Endothelial cell of umbilical vein (primary cell): ENCODE measurements around the gene PARD3B. TPM values are rescaled to one million over a fixed set of nuclear protein-coding genes. Genes with fewer than 3 reads are reported as not detected.

Experiments
- BruUV-seq: library from RNA; stranded (reverse); fragments of 400-500 nt; replicated peaks from 2 replicates; lab custom pipeline; 2021; lab: Mats Ljungman, UMichigan
- CTCF ChIA-PET: fragments of 300-600, 350-600 bp; sonication (Branson Sonifier 250); formaldehyde crosslinking; loops from one replicate; lab custom pipeline; 2021; ENCODE audit warnings: antibody characterized with exemption, inconsistent platforms; lab: Charles Lee
- POLR2A ChIA-PET: fragments of 300-600, 350-600 bp; sonication (Branson Sonifier 250); formaldehyde crosslinking; loops from one replicate; lab custom pipeline; 2021; ENCODE audit warnings: antibody characterized with exemption, inconsistent platforms; lab: Charles Lee
- DNase-seq: peaks from one replicate; pipeline ENCODE4 v3.0.0-alpha.2; 2011; ENCODE audit warnings: low read depth, low spot score
- FAIRE-seq: peaks from 2 replicates; lab custom pipeline; 2011; peaks lifted over from hg19 to GRCh38; lab: Jason Lieb, UNC
- H2AFZ ChIP-seq: 2 replicates; pipeline ENCODE4 v1.6.0; 2012; ENCODE audit warnings: low read depth, low read length, control low read depth, inconsistent platforms
- H3K27ac ChIP-seq: 2 replicates; pipeline ENCODE4 v1.5.1; 2011; ENCODE audit warnings: low read depth, mild to moderate bottlenecking, control low read depth, low read length, moderate library complexity; ENCODE audit not compliant: insufficient read depth
- H3K27me3 ChIP-seq, 2 experiments: 2 replicates each; pipeline versions ENCODE4 v1.6.0 to v1.6.1; 2011; ENCODE audit warnings: low read length in 2 of 2, mixed read lengths in 1 of 2; ENCODE audit not compliant: control insufficient read depth in 2 of 2, insufficient read depth in 2 of 2
- H3K36me3 ChIP-seq, 2 experiments: 2 replicates in 1 of 2; 3 replicates in 1 of 2; pipeline ENCODE4 v1.5.1; 2011; ENCODE audit warnings: low read length in 2 of 2, mild to moderate bottlenecking in 1 of 2, moderate library complexity in 1 of 2; ENCODE audit not compliant: control insufficient read depth in 2 of 2, insufficient read depth in 2 of 2; ENCODE audit errors: extremely low read depth in 1 of 2
- H3K4me1 ChIP-seq: 3 replicates; pipeline ENCODE4 v1.5.1; 2011; ENCODE audit warnings: mild to moderate bottlenecking, low read length; ENCODE audit not compliant: control insufficient read depth, insufficient read depth; ENCODE audit errors: extremely low read depth
- H3K4me2 ChIP-seq: 2 replicates; pipeline ENCODE4 v1.6.1; 2011; ENCODE audit warnings: low read length, control low read depth, mixed read lengths; ENCODE audit not compliant: insufficient read depth
- H3K4me3 ChIP-seq, 3 experiments: fragments of 200-600 bp in 1 of 3; sonication (generic), shearing (Covaris generic) in 1 of 3; replicated peaks in 1 of 3; 2 replicates each; pipeline ENCODE4 v1.5.1; 2011 to 2016; ENCODE audit warnings: control low read depth in 3 of 3, low read length in 3 of 3, mild to moderate bottlenecking in 2 of 3, inconsistent platforms in 1 of 3, low read depth in 1 of 3, moderate library complexity in 1 of 3; ENCODE audit not compliant: insufficient read depth in 1 of 3
- H3K79me2 ChIP-seq: 2 replicates; pipeline ENCODE4 v1.6.0; 2012; ENCODE audit warnings: low read length, inconsistent platforms; ENCODE audit not compliant: control insufficient read depth, insufficient read depth
- H3K9ac ChIP-seq: replicated peaks from 2 replicates; pipeline ENCODE3; 2011; ENCODE audit warnings: low read length, control low read depth; ENCODE audit not compliant: insufficient read depth; ENCODE audit errors: extremely low read depth
- H3K9me1 ChIP-seq: replicated peaks from 3 replicates; pipeline ENCODE4 v1.6.0; 2011; ENCODE audit warnings: mild to moderate bottlenecking, low read length; ENCODE audit not compliant: control insufficient read depth, insufficient read depth; ENCODE audit errors: extremely low read depth
- H3K9me3 ChIP-seq: replicated peaks from 2 replicates; pipeline ENCODE4 v1.5.1; 2012; ENCODE audit warnings: low read length, inconsistent platforms; ENCODE audit not compliant: control insufficient read depth, insufficient read depth
- H4K20me1 ChIP-seq: replicated peaks from 2 replicates; pipeline ENCODE3; 2011; ENCODE audit warnings: mild to moderate bottlenecking, low read length; ENCODE audit not compliant: control insufficient read depth, insufficient read depth; ENCODE audit errors: extremely low read depth
- EZH2 ChIP-seq: IDR thresholded peaks from 2 replicates; pipeline ENCODE4 v1.6.1; 2012; ENCODE audit warnings: borderline replicate concordance, low read depth, mild to moderate bottlenecking, moderate library complexity, low read length, inconsistent platforms; ENCODE audit not compliant: severe bottlenecking
- FOS ChIP-seq: IDR thresholded peaks from 2 replicates; pipeline ENCODE4 v1.6.1; 2011; ENCODE audit warnings: mild to moderate bottlenecking, low read length, moderate library complexity, borderline replicate concordance; ENCODE audit not compliant: insufficient read depth
- GATA2 ChIP-seq: IDR thresholded peaks from 2 replicates; pipeline ENCODE4 v1.7.0; 2011; ENCODE audit warnings: low read depth, mild to moderate bottlenecking, moderate library complexity, mixed read lengths, low read length; ENCODE audit not compliant: insufficient read length, insufficient read depth
- JUN ChIP-seq: IDR thresholded peaks from 2 replicates; pipeline ENCODE4 v1.6.1; 2011; ENCODE audit warnings: borderline replicate concordance, low read depth; ENCODE audit not compliant: insufficient read length, insufficient read depth
- MYC ChIP-seq: IDR thresholded peaks from one replicate; pipeline ENCODE4 v1.6.1; 2011; ENCODE audit warnings: mild to moderate bottlenecking, low read depth, low read length
- POLR2A ChIP-seq: IDR thresholded peaks from 2 replicates; pipeline ENCODE4 v1.6.1; 2012; ENCODE audit warnings: low read depth, mild to moderate bottlenecking, control low read depth, low read length
- POLR2AphosphoS5 ChIP-seq: IDR thresholded peaks from 2 replicates; pipeline ENCODE4 v1.6.1; 2012; ENCODE audit warnings: low read depth, mild to moderate bottlenecking, control low read depth, low read length, moderate library complexity; ENCODE audit not compliant: insufficient read depth
- dilution Hi-C: fragments of 300-500 bp; cut with MboI; formaldehyde crosslinking; loops from one replicate; pipeline ENCODE4 v1.15.0; 2019; ENCODE audit warnings: low sequenced_read_pairs; ENCODE audit not compliant: extremely low pct_ligation_motif_present
- intact Hi-C: fragments of 100-400 bp; cut with micrococcal nuclease; formaldehyde crosslinking; loops from one replicate; pipeline ENCODE4 v1.10.0; 2022
- polyA plus RNA-seq, 4 experiments: library from polyadenylated mRNA; depleted of rRNA in 3 of 4; stranded (reverse) in 3 of 4; unstranded in 1 of 4; fragments of >200 nt; gene quantifications; 2 replicates each; pipeline versions ENCODE4 v1.2.1 to v1.2.3, GENCODE V29; 2011 to 2012; ENCODE audit warnings: missing spikeins in 1 of 4
- total RNA-seq: library from RNA; stranded (reverse); gene quantifications from 2 replicates; pipeline ENCODE4 v1.2.3, GENCODE V29; 2021
- TF ChIP-seq, protein P1 (sequence below): IDR thresholded peaks from 2 replicates; pipeline ENCODE4 v1.6.1; 2011; ENCODE audit not compliant: insufficient read depth, insufficient read length
- TF ChIP-seq, protein P2 (sequence below), 2 donors: IDR thresholded peaks; 1 replicate in 1 of 2; 2 replicates in 1 of 2; pipeline ENCODE4 v1.5.1; 2011; ENCODE audit warnings: low read length in 2 of 2, mild to moderate bottlenecking in 2 of 2, moderate library complexity in 2 of 2, control low read depth in 1 of 2, inconsistent platforms in 1 of 2, low read depth in 1 of 2; ENCODE audit not compliant: insufficient read depth in 1 of 2; ENCODE audit errors: extremely low read depth in 1 of 2

The PARD3B gene
- total and polyA plus RNA-seq, 2 donors (not counting 3 experiments of a cell fraction or from before 2014, with no cell fraction given): 2.2 to 30.9 TPM

DNA sequence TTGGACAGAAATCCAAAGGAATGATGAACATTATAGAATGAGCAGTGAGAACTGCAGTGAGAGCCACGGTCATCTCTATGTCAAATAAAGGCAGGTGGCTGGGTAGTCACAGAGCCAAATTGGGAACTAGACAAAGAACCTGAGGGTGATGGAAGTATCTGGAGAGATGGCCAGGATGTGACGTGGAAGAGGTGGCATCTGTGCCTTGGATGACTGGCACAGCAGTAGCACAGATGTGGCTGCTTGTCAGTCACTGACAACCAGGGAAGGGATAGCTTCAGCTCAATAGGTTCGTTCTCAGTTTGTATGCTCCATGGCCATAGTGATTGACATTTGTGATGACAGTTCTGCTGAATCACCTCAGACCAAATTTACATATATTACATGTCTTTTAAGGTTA lies 172.3 kb downstream of the PARD3B start:
- BruUV-seq: no TSS peak
- POLR2A ChIA-PET: no interaction called here
- Histone ChIP-seq H3K4me2 (no peak overlapping the region), H2AFZ (no peak overlapping the region), H3K79me2 (no peaks in the 10 kb centered on the region), H3K9me3 (no peaks in the 10 kb centered on the region), H3K9me1 (no peaks in the 10 kb centered on the region), H3K9ac (no peak overlapping the region), H3K4me3 (no peak overlapping the region), H3K27ac (no peak overlapping the region), H3K27me3 (no peaks in the 10 kb centered on the region), H3K4me1 (no peaks in the 10 kb centered on the region), H4K20me1 (no peaks in the 10 kb centered on the region), H3K36me3 (no peaks in the 10 kb centered on the region)
- no peak for FAIRE-seq
- no peak for DNase-seq
- TF ChIP-seq POLR2AphosphoS5: no peak
- TF ChIP-seq, protein P1, sequence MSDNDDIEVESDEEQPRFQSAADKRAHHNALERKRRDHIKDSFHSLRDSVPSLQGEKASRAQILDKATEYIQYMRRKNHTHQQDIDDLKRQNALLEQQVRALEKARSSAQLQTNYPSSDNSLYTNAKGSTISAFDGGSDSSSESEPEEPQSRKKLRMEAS: no peak
- TF ChIP-seq POLR2A: no peak
- TF ChIP-seq MYC: no peak
- TF ChIP-seq GATA2: no peak
- TF ChIP-seq JUN: no peak
- TF ChIP-seq, protein P2, sequence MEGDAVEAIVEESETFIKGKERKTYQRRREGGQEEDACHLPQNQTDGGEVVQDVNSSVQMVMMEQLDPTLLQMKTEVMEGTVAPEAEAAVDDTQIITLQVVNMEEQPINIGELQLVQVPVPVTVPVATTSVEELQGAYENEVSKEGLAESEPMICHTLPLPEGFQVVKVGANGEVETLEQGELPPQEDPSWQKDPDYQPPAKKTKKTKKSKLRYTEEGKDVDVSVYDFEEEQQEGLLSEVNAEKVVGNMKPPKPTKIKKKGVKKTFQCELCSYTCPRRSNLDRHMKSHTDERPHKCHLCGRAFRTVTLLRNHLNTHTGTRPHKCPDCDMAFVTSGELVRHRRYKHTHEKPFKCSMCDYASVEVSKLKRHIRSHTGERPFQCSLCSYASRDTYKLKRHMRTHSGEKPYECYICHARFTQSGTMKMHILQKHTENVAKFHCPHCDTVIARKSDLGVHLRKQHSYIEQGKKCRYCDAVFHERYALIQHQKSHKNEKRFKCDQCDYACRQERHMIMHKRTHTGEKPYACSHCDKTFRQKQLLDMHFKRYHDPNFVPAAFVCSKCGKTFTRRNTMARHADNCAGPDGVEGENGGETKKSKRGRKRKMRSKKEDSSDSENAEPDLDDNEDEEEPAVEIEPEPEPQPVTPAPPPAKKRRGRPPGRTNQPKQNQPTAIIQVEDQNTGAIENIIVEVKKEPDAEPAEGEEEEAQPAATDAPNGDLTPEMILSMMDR (IDR thresholded peaks at IDR 0.05; ENCODE audit: extremely low read depth in 1 of 2, insufficient read depth in 1 of 2, low read depth in 1 of 2, low read length in 2 of 2): no peak
- TF ChIP-seq EZH2: no peak
- no peak for TF ChIP-seq FOS
- dilution Hi-C loops (no loop called here), intact Hi-C loops (no loop called here)
- CTCF ChIA-PET: no interaction called here
